ENCODE measurements around the gene TNRC6B. TPM values are rescaled to one million over a fixed set of nuclear protein-coding genes. Genes with fewer than 3 reads are reported as not detected.

TNRC6B gene
- total RNA-seq, 4 donors from 2014 or later, result 10.5 to 76.0 (median 37.2) TPM

DNA sequence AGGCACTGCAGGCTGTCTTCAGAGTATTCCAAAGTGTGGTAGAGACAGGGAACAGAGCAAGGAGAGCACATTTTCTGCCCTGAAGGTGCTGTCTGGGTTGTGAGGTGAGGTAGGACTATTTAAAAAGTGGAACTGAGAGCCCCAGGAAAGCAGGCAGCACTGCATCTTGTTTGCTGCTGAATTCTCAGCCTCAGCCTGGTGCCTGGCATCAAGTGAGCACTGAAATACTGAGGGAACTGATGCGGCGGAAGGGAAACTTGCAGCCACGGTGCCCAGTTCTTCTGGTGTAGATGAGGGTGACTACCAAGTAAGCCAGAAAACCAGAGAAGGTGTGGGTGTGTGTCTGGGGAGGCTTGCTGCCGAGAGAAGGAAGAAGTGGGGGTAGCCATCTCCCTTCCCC is 59.5 kb downstream of the TNRC6B start:
- intact Hi-C loops (cut with DNase I; ENCODE audit: low total_unique reads), result no loop called here
- Histone ChIP-seq H3K9me3 (no peaks in the 10 kb centered on the region), H3K27ac (no peak overlapping the region), H3K36me3 (no peaks in the 10 kb centered on the region), H3K27me3 (no peaks in the 10 kb centered on the region), H3K4me3 (no peak overlapping the region), H3K4me1 (peaks cover 5% of the 10 kb centered on the region in 2 donors)
- no peak for DNase-seq
- TF ChIP-seq POLR2A (IDR thresholded peaks at IDR 0.05), result no peak
- TF ChIP-seq CTCF (IDR thresholded peaks at IDR 0.05), result no peak

DNA sequence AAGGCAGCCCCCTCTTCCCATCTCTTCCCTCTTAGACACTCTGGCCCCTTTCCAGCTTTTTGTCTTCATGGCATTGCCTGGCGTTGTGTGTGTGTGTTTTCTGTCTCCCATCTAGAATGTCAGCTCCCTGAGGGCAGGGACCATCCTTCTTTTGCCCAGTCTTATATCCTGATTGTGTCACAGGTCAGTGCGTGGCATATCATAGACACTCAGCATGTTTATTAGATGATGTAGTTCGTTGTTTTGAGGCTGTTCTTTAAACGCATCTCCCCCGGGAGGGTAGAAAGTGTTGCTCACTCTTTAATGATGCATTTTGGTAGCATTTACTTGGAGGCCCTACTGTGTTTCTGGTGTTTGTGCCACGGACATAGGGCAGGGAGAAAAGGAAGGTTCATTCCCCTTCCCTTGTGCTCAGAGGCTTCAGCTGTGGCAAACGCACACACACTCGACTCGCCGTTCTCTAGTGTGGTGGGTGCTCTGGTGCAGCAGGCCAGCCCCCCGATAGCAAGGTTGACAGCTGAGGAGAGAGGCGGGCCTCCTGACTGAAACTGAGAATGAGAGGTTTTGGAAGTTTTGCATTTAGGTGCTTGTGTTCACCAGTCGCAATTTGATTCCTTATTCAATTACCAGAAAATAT is 60.2 kb downstream of the TNRC6B start:
- no peak for DNase-seq
- Histone ChIP-seq H3K27me3 (no peaks in the 10 kb centered on the region), H3K4me1 (peaks cover 5% of the 10 kb centered on the region in 2 donors), H3K27ac (peak overlapping the region; percentile 44 to 52), H3K9me3 (no peaks in the 10 kb centered on the region), H3K4me3 (no peak overlapping the region), H3K36me3 (no peaks in the 10 kb centered on the region)
- no peak for TF ChIP-seq CTCF (IDR thresholded peaks at IDR 0.05)
- TF ChIP-seq POLR2A (IDR thresholded peaks at IDR 0.05), result no peak
- intact Hi-C loops (cut with DNase I; ENCODE audit: low total_unique reads), result no loop called here

GRCh38 chr22:40238425-40239344 is 61.0 kb downstream of the TNRC6B start:
- intact Hi-C loops (cut with DNase I; ENCODE audit: low total_unique reads), result no loop called here
- H3K4me3 ChIP-seq, result no peak overlapping the region
- no peaks in the 10 kb centered on the region for H3K27me3 ChIP-seq
- TF ChIP-seq CTCF (IDR thresholded peaks at IDR 0.05), result no peak
- no peak for TF ChIP-seq POLR2A (IDR thresholded peaks at IDR 0.05)
- H3K36me3 ChIP-seq, result no peaks in the 10 kb centered on the region
- H3K27ac ChIP-seq, result peak overlapping the region; percentile 44 to 52
- H3K4me1 ChIP-seq, result peaks cover 5% of the 10 kb centered on the region in 2 donors
- no peaks in the 10 kb centered on the region for H3K9me3 ChIP-seq
- DNase-seq, result peak; percentile 47 to 50

- no peak for DNase-seq
- no peaks in the 10 kb centered on the region for H3K9me3 ChIP-seq
- TF ChIP-seq CTCF (IDR thresholded peaks at IDR 0.05) (no peak), POLR2A (IDR thresholded peaks at IDR 0.05) (no peak)
- peaks cover 5% of the 10 kb centered on the region in 2 donors for H3K4me1 ChIP-seq
- peak overlapping the region; percentile 41 to 43 for H3K27ac ChIP-seq
- H3K4me3 ChIP-seq, result no peak overlapping the region
- H3K36me3 ChIP-seq, result no peaks in the 10 kb centered on the region
- intact Hi-C loops (cut with DNase I; ENCODE audit: low total_unique reads), result no loop called here
- H3K27me3 ChIP-seq, result no peaks in the 10 kb centered on the region
Measured at GRCh38 chr22:40239345-40239683, 61.6 kb downstream of the TNRC6B start.

DNA sequence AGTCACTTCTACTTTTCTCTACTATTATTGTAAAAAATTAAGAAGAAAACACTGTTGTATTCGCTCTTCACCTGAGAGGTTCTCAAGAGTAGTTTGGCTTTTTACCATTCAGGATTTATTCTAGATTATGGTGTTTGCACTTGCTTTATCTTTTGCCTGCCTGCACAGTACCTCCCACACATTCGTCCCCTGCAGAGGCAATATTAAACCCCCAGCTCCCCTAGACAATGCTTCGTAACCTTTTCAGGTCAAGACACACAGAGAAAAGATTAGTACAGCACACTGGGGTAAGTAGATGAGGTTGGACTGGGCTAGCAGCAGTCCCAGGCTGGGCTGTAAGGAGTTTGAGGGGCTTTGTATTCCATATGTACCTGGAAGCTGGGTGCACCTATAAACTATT is 62.4 kb downstream of the TNRC6B start:
- Histone ChIP-seq H3K4me3 (no peak overlapping the region), H3K4me1 (peaks cover 5% of the 10 kb centered on the region in 2 donors), H3K36me3 (no peaks in the 10 kb centered on the region), H3K9me3 (no peaks in the 10 kb centered on the region), H3K27me3 (no peaks in the 10 kb centered on the region), H3K27ac (no peak overlapping the region)
- TF ChIP-seq POLR2A (IDR thresholded peaks at IDR 0.05), result no peak
- no peak for TF ChIP-seq CTCF (IDR thresholded peaks at IDR 0.05)
- intact Hi-C loops (cut with DNase I; ENCODE audit: low total_unique reads), result no loop called here
- no peak for DNase-seq
